NT2/D1 (cell line): Measurements from ENCODE around the gene PDSS2.

ENCODE experiments used
- SUZ12 ChIP-seq: IDR thresholded peaks from 2 replicates; pipeline ENCODE4 v1.6.1; 2011; ENCODE audit not compliant: insufficient read length, insufficient read depth; ENCODE audit errors: extremely low read depth
- YY1 ChIP-seq: IDR thresholded peaks from 2 replicates; pipeline ENCODE4 v1.6.1; 2011; ENCODE audit not compliant: insufficient read length, insufficient read depth
- ZNF274 ChIP-seq: IDR thresholded peaks from 2 replicates; pipeline ENCODE4 v1.6.1; 2011; ENCODE audit warnings: mild to moderate bottlenecking, low read depth, low read length

- TF ChIP-seq YY1: no peak
- no peak for TF ChIP-seq ZNF274
- TF ChIP-seq SUZ12: no peak
Observed at GRCh38 chr6:107125771-107126170, 333.6 kb downstream of the PDSS2 start.
